NCI-H524 treated with DMSO at 0.1 percent for 48 hours (cell line): ENCODE data around the gene ANGEL1.

Experiments used
- DNase-seq: peaks from one replicate; lab custom pipeline; 2025; lab: John Stamatoyannopoulos, UW

ANGEL1 gene, protein sequence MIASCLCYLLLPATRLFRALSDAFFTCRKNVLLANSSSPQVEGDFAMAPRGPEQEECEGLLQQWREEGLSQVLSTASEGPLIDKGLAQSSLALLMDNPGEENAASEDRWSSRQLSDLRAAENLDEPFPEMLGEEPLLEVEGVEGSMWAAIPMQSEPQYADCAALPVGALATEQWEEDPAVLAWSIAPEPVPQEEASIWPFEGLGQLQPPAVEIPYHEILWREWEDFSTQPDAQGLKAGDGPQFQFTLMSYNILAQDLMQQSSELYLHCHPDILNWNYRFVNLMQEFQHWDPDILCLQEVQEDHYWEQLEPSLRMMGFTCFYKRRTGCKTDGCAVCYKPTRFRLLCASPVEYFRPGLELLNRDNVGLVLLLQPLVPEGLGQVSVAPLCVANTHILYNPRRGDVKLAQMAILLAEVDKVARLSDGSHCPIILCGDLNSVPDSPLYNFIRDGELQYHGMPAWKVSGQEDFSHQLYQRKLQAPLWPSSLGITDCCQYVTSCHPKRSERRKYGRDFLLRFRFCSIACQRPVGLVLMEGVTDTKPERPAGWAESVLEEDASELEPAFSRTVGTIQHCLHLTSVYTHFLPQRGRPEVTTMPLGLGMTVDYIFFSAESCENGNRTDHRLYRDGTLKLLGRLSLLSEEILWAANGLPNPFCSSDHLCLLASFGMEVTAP

DNA sequence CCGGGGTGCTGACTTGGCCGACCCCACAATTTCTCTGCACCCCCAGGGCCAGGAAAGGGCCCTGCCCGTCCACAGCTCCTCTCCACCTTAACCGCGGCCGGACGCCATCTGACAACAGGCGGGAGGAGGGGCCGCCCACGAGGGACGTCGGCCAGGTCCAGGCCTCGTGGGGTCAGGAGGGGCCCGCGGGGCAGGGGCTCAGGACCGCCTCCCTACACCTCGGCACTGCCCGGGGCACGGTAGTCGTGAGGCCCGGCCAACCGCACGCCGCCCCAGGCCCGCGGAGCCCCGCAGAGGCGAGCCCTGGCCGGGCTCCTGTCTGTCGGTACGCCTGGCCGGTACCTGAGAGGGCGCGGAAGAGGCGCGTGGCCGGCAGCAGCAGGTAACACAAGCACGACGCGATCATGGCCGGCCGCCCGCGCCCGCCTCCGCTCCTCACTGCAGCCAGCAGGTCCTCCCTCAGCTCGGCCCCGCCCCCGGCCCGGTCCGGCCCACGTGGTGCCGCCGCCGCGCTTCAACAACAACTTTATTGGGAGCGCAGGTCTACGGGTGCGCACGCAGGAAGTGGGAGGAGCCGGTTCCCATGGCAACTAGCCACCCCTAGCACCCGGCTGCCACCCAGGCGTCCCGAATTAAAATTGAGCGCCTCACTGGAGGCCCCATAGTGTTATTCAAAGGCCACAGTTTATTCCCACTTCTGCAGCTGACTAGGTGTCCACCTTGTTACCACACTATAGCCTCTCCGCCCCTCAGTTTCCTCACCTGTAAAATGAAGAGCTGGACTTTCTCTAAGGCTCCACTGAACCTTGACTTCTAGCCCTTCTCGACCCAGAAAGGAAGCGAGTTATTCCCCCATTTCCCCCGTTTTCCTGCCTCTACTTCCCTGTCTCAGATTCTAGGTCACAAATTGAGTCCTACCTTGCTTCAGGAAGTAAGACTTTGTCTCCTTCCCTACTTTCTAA, at the start of gene ANGEL1:
Gene ANGEL1 (minus strand): TSS at position 461 of the 962 bp plus-strand sequence. CDS start 55 bp downstream, at position 406.
- DNase-seq: peak; percentile 82

DNA sequence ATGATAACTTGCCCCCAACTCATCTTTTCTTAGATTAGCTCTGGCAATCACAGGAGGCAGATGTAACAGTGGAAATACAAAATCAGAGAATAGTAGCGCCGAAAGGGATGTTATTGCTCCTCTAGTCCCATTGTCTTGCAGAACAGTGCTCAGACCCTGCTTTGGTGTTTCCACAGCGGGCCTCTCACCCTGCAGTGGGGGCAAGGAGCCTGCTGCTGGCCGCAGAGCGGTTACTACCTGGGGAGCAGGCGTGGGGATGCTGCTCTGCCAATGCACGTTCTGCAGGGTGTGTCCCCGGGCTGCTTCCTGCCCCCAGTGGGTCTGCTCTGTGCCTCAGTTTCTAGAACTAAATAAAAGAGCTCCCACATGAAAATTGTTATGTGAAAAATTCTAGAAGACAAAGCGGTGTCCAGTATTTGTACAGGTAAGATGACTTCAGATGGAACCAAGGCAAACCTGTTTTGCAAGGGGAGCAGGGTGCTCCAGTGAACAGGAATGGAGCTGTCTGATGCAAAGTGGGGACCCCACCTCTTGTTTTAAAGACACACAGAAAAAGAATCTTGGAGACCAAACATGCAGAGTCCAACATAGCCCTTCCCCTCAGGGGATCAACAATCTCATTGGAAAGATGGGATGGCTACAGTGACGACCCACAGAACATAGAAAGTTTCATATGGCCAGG, 49.0 kb upstream of the ANGEL1 start:
- DNase-seq: no peak

DNA sequence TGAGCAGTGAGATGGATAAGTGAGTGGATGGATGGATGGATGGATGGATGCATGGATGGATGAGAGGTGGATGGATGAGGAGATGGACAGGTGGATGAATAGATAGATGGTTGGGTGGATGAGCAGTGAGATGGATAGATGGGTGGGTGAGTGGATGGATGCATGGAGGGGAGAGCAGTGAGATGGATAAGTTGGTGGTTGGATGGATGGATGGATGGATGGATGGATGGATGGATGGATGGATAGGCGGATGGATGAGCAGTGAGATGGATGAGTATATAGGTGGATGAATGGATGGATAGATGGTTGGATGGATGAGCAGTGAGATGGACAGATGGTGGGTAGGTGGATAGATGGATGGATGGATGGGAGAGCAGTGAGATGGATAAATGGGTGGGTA, 44.1 kb upstream of the ANGEL1 start:
- DNase-seq: no peak

DNA sequence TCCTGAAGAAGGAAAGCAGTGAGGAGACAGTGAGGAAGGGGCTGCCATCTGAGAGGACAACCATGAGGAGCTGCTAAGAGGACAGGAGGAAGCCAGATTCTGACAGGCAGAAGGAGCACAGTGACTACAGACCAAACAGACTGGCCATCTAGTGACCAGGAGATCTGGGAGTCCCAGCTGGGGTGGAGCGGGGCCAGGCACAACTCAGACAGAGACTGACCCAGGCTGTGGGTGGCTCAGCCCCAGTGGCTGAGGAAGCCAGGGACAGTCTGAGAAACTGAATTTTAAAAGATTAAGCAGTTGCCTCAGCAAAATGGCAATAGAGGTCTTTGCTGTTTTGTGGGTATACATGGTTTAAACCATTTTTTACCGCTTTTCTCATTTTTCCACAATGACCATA, 42.4 kb upstream of the ANGEL1 start:
- no peak for DNase-seq

DNA sequence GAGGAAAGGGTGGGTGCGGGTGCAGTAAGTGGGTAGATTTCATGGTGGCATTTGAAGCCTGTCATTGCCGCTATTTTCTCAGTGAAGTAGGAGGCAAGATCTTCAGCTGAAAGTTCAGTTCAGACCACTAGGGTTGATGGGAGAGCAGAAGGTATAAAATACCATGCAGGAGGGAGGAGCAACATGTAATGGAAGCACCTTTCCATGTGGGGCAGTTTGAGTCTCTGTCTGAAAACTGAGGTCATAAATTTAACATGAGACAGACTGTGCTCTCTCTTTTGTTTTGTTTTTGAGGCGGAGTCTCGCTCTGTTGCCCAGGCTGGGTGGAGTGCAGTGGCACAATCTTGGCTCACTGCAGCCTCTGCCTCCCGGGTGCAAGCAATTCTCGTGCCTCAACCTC, 36.2 kb upstream of the ANGEL1 start:
- DNase-seq: no peak

DNA sequence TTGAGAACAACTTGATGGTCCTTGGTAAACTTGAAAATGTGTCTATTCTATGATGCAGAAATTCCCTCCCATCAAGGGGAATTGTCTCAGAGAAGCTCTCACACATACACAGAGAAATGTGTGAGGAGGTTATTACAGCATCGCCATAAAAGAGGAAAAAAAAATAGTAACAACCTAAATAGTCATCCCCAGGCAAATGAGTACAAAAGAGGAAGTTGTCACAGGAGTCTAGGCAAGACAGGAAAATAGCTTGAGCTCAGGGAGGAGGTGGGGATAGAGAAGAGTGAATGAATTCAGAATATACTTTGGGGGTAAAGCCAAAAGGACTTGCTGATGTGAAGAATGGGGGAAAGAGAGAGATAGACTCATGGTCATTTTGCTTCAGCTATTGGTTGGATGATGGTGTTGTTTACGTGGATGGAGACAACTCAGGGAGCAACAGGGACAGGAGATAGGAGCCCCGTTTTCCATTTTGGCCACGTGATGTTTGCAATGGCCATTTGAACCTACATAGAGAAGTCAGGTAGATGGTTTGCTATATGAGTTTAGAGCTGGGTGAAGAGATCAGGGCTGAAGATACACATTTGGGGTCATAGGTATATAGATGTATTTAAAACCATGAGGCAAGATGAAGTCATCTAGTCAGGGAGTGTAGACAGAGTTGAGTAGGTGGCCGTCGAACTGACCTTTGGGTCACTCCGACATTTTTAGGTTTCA, 33.8 kb upstream of the ANGEL1 start:
- DNase-seq: no peak

DNA sequence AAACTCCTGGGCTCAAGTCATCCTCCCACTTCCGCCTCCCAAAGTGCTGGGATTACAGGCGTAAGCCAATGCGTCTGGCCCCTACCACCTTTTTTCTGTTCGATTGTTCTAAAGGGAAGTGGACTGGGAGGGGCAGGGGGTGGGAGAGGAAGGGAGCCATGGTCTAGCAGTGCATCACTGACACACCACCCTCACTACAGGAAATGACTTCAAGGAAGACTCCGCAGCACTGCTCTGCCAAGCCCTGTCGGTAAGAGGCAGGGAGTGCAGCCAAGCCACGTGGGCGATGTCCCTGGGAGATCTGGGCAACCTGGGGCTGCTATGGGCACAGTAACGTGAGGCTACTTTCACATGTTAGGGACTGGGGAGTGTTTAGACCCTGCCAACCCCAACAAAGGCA, 31.5 kb upstream of the ANGEL1 start:
- DNase-seq: no peak

DNA sequence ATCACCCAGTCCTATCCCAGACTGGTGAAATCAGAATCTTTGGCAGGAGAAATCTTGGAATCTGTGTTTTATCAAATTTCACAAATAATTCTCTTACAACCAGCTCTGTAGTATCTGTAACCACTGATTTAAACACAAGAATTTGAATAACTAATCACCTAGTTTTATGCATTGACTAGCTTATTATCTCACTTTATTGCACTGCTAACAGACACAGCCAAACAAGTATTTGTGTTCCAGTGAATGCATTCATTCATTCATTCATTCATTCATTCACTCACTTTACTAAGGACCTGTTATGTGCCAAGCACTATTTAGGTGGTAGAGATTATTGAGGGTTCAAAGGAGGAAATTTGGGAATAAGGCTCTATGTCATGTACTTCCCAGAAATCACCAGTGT, 29.7 kb upstream of the ANGEL1 start:
- no peak for DNase-seq

DNA sequence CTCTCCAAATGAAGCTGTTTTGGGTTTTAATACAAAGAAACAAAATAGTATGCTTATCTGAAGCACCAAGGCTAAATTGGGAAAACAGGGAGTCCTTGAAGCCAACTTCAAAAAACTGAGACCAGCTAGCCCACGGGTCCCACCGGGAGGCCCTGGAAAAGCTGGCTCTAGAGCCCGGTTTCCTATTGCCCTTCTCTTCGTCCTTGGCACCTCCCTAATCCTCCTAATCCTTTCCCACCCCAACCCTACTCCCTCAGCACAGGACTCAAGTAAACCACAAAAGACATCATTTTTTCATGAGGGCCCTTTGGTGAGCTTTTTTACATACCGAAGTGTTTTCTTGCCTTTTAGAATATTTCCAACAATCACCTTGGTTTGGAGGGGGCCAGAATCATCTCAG, 24.8 kb upstream of the ANGEL1 start:
- no peak for DNase-seq

DNA sequence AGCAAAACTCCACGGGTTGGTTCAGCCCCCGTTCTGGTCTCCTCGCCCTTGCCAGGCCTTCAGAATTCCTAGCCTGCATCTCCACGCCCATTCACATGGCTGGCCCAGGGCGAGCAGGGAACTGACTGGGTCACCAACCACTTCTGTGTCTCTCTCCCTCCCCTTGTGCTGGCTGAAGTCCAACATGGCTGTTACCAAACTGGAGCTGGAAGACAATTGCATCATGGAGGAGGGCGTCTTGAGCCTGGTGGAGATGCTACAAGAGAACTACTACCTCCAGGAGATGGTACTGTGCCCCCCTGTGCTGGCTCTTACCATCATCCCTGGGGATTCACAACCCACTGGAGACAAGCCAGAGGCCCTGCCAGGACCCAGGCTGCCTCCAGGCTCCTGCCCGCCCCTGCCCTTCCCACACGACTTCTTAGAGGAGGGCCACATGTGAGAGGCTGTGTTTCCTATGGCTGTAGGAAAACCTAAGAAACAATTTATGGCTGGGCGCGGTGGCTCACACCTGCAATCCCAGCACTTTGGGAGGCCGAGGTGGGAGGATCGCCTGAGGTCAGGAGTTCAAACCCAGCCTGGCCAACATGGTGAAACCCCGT, 23.4 kb upstream of the ANGEL1 start:
- DNase-seq: no peak

DNA sequence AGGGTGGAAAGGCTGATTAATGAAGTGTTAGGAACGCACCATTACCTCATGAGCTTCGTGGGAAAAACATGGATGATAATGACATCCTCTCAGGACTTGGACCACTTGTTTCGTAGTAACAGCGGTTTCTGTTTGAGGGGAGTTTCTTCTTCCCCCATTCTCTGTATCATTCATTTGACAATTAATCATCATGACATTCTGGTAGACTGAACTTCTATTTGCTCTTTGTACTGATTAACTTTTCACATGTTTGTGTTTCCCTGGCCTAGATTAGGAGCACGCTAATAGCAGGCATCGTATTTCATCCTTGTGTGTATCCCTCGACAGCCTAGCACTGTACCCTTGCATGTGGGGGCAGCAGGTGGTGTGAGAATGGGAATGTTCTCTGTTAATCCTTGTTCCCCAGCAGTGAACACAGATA, 21.6 kb upstream of the ANGEL1 start:
- peak; percentile 72 for DNase-seq

DNA sequence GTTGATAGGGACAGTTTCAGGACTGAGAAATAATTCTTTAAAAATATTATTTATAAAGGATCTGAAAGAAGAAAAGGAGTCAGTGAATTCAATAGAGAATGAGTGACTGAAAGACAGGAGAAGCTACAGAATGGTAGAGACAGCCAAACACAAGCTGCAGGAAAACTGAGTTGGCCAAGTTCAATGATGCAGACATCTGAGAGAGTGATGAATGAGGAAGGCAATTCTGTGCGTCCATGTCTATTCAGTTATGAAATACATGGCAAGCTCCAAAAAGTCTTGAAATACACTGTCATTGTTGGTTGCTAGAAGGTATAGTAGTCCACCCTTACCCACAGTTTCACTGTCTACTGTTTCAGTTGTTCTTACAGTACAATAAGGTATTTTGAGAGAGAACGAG, 20.3 kb upstream of the ANGEL1 start:
- no peak for DNase-seq

DNA sequence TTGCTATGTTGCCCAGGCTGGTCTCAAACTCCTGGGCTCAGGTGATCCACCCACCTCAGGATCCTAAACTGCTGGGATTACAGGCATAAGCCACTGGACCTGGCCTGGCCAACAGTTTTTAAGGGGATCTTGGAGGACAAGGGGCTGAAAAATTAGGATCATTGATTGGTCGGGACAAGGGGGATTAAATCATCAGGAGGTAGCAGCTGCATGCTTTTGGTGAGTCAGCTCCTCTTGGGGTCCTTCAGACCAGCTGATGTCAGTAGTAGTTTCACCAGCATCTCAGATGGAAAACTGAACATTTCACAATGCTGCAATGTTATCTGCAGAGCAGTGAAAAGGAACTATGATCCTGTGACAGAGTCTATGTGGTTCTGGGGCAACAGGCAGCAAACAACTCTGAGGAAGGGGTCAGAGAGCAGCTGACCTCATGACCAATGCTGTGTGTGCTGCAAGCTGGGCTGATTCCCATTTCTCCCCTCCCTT, 19.9 kb upstream of the ANGEL1 start:
- no peak for DNase-seq

DNA sequence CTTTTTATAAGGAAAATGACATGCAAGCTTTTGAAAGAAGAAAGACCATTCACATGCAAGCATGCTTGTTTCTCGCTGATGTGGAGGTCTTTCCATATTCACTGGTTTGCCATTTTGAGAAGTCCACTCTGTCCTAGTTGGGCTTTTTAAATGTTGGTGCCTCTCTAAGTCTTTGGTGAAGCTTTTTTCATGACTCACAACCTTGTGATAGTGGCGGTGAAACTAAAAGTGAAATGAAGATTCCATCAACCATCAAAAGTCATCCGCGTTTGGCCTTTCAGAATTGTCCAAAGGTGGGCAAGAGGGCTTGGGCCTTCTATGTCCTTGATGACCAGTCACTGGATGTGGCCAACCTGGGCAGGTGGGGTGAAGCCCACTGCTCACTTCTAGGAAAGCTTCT, 17.9 kb upstream of the ANGEL1 start:
- DNase-seq: no peak

DNA sequence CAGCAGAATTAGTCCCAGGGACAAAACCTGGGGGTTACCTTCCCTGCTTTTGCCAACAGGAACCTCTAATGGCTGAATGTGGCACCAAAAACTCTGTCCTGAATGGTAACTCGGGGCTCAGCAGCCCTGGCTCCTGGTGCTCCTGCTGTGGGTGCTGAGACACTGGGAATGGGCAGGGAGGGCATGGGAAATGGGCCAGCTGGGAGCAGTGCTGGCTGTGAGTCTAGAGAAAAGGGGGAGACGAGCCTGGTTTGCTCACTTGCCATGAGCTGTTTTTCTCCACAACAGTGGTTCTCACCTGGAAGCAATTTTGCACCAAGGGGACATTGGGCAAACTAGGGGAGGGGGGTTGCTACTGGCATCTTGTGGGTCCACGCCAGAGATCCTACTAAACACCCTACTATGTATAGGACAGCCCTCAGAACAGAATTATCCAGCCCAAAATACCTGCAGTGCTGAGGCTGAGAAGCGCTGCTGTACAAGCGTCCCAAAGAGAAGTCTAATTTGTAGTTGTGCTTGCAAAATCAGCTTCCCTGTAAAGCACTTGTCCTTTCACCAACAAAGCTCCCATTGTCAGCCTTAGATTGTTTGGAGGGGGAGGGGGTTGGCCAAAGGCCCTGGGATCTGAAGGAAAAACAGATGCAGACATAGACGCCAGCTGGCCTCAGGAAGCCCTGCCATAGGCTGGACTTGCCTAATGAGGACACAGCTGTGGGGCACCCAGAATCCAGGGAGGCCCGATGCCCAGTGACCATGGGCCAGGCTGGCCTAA, 17.2 kb upstream of the ANGEL1 start:
- DNase-seq: no peak

DNA sequence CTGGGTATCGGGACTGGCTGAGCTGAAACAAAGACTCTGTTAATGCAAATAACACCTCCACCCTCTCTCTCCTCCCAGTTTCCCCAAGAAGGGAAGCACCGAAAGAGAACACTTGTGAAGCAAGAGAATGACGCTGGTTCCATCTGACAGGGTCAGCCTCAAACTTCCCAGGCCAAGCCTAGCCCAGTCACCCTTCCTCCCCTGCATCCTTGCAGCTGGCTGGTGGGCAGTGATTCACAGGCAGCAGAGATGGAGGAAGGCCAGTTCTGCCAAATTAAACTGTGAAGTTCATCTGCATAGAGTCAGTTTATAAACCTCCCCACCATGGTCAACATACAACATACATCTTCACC, 16.3 kb upstream of the ANGEL1 start:
- DNase-seq: no peak

DNA sequence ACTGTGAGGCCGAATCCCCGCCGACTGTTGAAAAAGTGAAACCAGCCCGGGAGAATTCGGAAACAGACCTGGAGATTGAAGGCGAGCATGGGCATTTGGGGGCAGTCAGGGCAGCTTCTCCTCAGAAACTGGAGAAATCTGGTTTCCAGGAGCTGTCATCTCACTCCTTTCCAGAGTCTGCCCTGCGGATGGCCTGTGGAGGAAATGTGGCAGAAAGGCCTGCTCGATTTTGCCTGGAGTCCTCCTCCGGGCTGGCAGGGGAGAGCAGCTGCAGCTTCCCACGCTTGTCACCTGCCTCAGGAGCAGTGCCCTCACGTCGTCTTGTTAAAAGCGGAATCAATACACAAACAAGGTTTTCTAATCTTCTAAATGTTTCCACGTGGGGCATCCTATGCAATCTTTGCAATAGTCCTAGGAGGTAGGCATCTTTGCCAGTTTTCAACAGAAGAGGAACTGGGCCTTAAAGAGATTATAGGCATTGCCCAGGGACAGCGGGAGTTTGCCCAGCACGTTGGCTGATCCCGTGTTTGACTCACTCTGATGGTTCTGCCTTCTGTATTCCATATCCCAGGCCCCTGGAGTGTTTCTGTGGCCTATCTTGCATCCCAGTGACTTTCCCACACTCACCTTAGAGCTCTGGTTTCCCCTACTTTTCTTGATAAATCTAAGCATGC, 15.8 kb upstream of the ANGEL1 start:
- no peak for DNase-seq

DNA sequence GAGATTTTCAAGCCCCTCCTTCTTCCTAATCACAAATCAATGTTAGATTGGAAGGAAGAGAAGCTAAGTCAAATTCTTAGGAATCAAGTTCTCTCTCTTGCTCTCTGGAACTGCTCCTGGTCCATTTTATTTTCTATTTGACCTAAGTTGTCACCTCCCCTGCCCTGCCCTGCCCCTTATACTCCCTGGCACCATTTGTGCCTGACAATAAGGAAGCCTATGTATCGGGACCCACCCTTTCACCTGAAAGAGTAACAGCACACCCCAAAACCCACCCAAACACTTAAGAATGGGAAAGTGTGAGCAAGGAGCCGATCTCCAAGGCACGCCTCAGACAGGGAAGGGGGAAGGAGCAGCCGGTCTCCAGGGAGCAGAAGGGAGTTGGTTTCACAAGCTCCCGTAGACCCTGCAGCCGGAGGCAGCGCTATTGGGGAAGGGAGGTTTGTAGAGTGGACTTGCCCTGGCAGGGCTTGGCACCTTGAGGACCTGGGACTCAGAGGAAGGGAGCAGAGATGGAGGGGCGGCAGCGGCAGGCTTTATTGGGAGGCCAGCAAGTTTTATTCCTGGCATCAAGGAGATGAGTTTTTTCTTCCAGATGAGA, 15.1 kb upstream of the ANGEL1 start:
- DNase-seq: no peak

DNA sequence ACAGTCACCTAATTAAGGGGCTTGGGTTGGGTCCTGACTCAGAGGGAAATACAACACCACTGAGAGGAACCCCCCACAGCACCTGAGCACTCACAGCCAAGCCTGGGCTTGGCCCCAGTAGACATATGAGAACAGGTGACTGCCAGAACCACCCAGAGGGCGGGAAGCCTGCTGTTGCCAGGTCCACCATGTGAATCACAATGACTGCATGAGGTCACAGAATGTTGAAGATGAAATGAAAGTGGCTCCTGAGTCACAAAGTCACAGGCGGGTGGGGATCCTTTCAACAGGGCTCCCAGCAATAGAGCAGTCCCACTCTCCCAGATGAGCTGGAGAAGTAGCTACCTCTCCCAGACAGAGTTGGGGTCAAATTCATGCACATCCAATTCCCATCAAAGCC, 13.4 kb upstream of the ANGEL1 start, which contains the start of gene LRRC74A:
Gene LRRC74A (plus strand): TSS at position 287 of the 400 bp plus-strand sequence. CDS start 290 bp downstream, outside the sequence.
- DNase-seq: no peak
